GM12892 (cell line): ENCODE measurements around the gene CD101.

ENCODE experiments used
- DNase-seq: peaks from one replicate; pipeline ENCODE4 v3.0.0; 2011; ENCODE audit not compliant: insufficient read length
- FAIRE-seq: peaks from 2 replicates; lab custom pipeline; 2011; peaks lifted over from hg19 to GRCh38; lab: Jason Lieb, UNC
- POLR2A ChIP-seq: IDR thresholded peaks from 2 replicates; pipeline ENCODE4 v1.6.1; 2011; ENCODE audit warnings: low read depth, low read length, control low read depth
- POLR2AphosphoS5 ChIP-seq: IDR thresholded peaks from 2 replicates; pipeline ENCODE4 v1.6.1; 2011; ENCODE audit warnings: low read depth, low read length, control low read depth
- TAF1 ChIP-seq: IDR thresholded peaks from 2 replicates; pipeline ENCODE4 v1.6.1; 2011; ENCODE audit warnings: low read depth, mild to moderate bottlenecking, control low read depth, low read length, borderline replicate concordance

The CD101 gene

DNA sequence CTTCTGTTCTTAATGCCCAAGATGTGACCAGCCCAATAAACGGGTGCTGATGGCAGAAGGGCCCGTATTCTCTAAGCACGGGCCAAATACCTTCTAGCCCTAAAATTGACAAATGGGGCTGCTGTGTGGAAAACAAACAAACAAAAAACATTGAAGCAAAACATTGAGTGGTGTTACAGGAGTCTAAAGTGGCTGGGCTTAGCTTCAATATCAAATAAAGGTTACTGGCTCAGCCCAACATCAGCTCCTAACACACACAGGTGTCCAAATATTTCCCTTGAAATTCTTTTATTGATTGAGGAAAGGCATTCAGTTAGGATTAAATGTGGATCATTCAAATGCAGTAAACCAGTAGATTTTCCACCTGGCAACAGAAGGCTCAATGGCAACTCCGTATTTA, 45.2 kb downstream of the CD101 start:
- no peak for DNase-seq
- no peak for FAIRE-seq
- TF ChIP-seq TAF1 (no peak), POLR2A (no peak), POLR2AphosphoS5 (no peak)

- FAIRE-seq: no peak
- TF ChIP-seq TAF1: no peak
Measured at GRCh38 chr1:117047271-117047670, 45.7 kb downstream of the CD101 start.

DNA sequence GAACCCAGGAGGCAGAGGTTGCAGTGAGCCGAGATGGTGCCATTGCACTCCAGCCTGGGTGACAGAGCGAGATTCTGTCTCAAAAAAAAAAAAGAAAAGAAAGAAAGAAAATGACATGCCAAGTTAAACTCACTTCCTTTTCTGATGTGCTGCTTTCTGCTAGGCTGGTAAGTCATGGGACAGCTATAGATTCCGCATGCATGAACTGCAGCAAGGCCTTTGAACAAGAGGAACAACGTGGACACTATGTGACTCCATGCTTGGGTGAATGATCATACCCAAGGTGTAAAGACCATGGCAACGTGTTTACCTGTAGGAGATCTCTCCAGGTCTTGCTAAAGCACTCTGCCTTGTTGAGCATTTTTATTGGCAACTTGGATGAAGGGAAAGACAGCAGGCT, 48.3 kb downstream of the CD101 start:
- TF ChIP-seq POLR2AphosphoS5: no peak
- no peak for TF ChIP-seq TAF1
- no peak for TF ChIP-seq POLR2A
- FAIRE-seq (no peak), DNase-seq (no peak)

More at GRCh38 chr1:117047271-117047670, 45.7 kb downstream of the CD101 start:
- no peak for DNase-seq

DNA sequence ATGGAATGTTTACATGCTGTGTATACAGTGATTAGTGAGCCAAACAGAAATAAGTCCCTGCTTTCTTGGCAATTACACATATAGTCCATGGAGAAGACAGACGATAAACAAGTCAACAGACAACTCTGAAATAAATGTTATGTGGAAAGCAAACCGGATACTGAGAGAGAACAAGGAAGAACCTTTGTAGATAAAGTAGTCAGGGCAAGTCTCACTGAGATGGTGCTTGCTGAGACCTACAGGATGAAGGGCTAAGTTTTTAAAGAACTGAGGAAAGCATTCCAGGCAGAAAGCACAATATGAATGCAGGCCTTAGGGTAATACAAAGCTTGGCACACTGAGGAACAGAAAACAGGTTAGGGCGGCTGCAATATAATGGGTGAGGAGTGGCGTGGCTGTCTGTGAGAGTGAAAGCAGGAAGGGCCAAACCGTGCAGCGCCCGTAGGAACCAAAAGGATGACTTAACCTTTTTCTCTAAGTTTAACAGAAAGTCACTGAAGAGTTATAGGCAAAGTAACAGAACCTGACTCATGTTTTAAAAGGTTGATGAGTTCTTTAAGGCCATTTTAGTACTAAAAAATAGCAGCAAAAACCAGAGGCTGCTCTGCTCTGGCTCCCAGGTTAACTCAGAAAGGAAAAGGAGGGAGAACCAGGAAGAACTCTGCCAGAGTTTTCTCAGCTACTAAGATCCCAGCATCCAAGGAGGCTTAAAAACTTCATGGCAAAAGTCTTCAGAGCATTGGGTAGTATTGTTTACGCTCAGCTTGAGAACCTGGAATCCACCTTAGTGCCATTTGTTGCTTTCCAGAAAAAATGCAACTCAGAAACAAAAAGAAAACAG, 49.9 kb downstream of the CD101 start:
- peak; percentile 36 for DNase-seq
- TF ChIP-seq POLR2AphosphoS5 (peak; percentile 52; the same call in 1 of the 2 replicates), POLR2A (peak; percentile 63), TAF1 (peak; percentile 39; the same call in 1 of the 2 replicates)
- FAIRE-seq: peak; percentile 88

- no peak for FAIRE-seq
- DNase-seq: no peak
- no peak for TF ChIP-seq POLR2A
- no peak for TF ChIP-seq TAF1
Measured at GRCh38 chr1:117054068-117054467, 52.5 kb downstream of the CD101 start.

DNA sequence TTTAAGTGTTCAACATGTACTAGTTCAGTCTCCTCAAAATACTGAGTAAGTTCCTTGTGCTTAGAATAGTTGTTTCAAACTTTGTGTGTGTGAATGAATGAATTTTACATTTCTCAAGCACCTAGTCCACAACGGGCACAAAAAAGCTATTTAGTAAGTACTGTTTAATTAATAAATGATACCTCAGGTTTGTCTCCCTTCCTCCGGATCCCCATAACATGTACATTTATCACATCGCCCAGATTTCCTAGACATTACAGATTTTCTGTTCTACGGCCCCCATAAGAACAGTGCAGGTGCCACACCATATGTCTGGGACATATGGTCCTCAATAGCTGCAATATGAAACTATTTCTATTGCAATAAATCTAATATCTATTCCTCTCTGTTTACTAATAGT, 57.2 kb downstream of the CD101 start:
- TF ChIP-seq POLR2AphosphoS5 (no peak), TAF1 (no peak), POLR2A (no peak)
- DNase-seq (no peak), FAIRE-seq (no peak)

DNA sequence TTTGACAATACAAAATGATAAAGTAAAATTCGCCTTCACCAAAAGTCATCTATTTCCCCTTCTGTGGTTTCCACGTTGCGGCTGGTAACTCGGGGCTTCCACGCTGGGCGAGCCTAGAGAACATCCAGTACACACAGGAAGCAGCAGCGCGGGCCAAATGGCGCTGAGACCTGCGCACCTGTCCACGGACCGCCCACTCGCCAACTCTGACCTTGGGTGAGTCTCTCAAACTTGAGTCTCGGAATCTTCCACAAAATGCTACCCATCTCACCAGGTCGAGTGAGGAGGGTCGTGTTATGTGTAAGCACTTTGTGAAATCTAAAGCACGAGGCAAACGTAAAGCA, 57.7 kb downstream of the CD101 start:
- DNase-seq: peak; percentile 36
- peak; percentile 74 for FAIRE-seq
- TF ChIP-seq POLR2A: peak; percentile 59; the same call in 1 of the 2 replicates
- no peak for TF ChIP-seq TAF1
- peak; percentile 85 for TF ChIP-seq POLR2AphosphoS5

DNA sequence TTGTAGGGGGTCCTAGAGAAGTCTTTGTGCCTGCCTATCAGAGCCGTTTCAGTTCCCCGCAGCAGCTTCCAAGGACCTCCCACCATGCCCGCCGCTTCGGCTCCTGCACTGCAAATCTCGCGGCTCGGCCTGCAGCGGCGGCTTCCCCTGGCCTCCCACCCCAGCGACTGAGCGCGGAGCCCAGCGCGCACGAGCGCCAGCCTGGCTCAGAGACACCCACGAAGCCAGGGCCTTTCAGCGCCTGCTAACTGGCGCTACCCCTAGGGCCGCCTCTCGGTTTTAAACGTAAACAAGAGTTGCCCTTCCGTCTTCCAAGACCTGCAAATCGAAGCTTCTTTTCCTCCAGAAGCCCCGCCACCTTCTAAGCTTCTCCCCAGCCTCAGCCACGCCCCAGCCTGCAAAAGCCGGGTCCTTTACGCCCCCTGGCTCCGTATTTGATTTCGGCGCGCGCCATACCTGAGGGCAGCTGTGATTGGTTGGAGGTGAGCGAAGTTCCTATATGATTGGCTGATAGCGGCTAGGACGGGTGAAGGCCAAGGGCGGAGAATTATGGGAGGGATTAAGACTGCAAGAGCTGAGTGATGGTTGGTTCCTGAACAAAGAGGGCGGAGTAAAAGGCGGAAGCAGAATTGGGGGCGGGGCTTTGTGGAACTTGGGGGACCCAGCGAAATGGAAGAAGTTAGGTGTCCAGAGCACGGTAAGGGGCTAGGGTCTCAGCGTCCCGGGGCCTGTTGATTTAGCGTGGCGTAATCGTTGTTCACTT, 58.3 kb downstream of the CD101 start, which contains the start of gene TTF2:
TTF2 (plus strand) TSS at position 649 of the 763 bp plus-strand sequence; CDS start at position 670, 21 bp downstream.
- peak; percentile 87 for TF ChIP-seq POLR2A
- TF ChIP-seq POLR2AphosphoS5: peak; percentile 86; the same call in 1 of the 2 replicates
- peak; percentile 76 for TF ChIP-seq TAF1
- peak; percentile 86 for DNase-seq
- FAIRE-seq: peak; percentile 90

DNA sequence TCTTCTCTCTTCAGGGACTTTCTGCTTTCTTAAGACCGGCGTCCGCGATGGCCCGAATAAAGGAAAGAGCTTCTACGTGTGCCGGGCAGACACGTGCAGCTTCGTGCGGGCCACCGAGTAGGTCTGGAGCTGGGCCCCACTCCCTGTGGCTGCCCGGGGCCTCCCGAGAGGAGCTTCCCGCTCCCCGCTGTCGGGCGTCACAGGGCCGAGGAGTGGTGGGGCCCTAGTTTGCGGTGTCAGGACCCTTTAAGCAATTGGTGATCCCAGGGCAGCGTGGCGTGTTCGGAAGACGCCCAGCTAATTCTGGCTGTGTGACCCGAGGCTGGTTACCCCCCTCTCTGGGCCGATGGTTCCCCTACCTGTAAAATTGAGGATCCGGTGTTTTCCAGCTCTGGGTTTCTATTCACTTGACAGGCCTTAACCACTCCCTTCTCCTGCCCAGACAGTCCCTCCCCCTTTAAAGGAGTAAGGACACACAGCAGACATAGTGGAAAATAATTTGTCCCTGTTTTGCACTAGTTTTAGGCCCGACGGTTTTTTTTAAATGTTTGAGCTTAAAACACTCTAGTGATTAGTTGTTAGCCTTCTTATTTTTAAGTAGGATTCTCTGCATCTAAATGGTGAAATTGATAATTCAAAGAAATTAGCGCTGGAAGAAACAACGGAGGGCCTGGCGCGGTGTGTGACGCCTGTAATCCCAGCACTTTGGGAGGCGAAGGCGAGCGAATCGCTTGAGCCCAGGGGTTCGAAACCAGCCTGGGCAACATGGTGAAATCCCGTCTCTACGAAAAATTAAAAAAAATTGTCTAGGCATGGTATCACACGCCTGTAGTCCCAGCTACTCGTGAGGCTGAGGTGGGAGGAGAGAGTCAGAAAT, 59.1 kb downstream of the CD101 start:
- FAIRE-seq (peak; percentile 73), DNase-seq (no peak)
- peak; percentile 74 for TF ChIP-seq POLR2AphosphoS5
- peak; percentile 71; the same call in 1 of the 2 replicates for TF ChIP-seq POLR2A
- TF ChIP-seq TAF1: no peak

DNA sequence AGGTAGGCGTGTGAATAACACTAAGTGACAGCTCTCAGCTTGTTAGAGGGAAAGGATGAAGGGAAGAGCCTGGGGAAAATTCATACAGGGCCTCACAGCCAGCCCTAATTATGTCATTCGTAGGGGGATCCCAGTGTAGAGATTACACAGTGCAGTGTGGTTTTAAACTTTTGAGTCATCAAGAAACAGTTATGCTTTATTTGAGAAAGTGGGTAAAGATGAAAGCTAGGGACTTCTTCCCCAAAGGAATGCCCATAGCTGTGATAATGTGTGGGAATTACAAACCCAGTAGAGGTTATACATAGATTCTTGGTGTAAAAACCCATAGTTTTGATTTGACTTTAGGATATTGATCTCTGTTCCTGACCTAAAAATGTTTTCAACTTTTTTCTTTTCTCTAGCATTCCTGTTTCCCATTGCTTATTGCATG, 60.4 kb downstream of the CD101 start:
- TF ChIP-seq POLR2AphosphoS5: 0 out of 2 replicates have a peak, but pooled peaks have one; percentile 38
- TF ChIP-seq TAF1: no peak
- peak; percentile 12; the same call in 1 of the 2 replicates for TF ChIP-seq POLR2A
- no peak for FAIRE-seq
- DNase-seq: no peak
